HG02610 (cell line): ENCODE results near the gene DNAH3.

ENCODE experiments used
- ATAC-seq: cut with Tn5 transposase; IDR thresholded peaks from one replicate; pipeline ENCODE4 v1.9.1; 2021; ENCODE audit warnings: mild to moderate bottlenecking, moderate library complexity; ENCODE audit not compliant: unreplicated experiment

DNAH3 gene

GRCh38 chr16:20916942-20917341, 233.7 kb downstream of the DNAH3 start:
- no peak for ATAC-seq

DNA sequence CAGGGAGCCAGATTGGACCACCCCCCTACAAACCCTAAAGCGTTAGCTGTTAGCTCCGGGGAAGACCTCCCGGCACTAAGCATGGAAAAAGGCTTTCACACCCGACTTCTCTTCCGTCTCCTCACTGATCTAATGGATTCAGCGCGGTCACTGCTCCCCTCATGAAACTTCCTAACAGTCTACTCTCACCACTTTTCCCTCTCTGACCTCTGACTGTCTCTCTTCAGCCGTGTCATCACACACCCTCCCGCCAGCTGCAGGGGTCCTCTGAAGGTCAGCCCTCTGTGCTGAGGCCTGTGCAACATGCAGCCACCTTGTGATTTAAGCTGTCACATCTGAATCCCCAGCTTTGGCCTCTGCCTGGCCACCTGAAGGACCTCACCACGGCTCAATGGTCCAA, 234.4 kb downstream of the DNAH3 start:
- ATAC-seq: no peak

DNA sequence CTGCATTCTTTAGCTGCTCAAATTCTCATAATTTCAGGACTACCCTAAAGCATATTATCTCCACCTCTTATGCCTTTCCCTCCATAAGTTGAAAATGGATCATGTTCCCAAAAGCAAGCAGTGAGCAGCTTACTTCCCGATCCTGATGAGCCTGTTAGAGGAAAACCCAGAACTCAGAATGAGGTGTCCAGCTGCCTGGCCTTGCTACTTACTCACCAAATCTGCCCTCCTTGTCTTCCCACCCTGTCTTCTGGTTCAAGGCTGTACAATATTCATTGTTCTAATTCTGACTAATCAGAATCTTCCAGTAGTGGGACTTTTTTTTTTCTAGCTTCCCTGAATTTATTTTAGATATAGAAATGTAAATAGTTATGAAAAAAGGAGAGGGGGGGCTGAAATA, 239.3 kb downstream of the DNAH3 start:
- ATAC-seq: no peak

DNA sequence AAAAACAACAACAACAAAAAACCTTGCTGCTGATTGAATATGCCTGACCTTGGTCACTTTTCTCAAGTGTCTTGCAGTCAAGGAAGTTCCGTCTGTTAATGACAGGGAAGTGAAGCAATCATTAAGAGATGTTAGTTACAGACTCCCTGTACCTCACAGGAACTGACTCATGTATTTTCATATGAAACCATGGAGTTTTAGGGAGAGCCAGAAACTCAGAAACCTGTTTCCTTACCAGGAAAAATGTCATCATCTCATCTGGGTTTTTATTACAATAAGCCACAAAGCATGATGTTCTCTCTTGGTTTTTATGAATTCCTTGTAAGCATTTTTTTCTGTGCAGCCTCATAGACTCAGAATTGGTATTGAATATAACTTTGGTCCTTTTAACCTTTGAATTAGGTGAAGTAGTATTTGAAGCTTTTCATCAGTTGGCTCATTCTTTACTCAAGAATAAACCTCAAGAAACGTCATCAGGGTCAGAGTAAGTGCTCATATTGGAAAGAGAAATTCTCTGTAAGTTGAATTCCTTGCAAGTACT, 239.8 kb downstream of the DNAH3 start:
- ATAC-seq: no peak

GRCh38 chr16:20906341-20907255, 244.0 kb downstream of the DNAH3 start:
- ATAC-seq: no peak

DNA sequence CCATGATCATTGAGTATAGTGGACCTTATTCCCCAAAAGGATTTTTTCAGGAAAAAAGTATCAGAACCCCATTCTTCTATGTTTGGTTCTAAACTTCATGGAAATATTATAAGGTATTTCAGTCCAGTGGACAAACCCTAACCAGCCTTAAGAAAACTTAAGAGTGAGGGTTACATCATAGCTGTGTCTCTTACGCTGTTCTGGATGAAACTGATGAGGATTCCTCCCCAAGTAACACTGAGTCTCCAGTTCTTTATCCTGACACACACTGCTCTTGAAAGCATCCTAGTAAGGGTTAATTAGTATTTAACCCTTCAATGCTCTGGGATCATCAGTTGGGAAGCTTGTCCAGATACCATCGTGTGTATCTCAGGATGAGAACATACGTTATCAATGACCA, 245.1 kb downstream of the DNAH3 start:
- no peak for ATAC-seq

GRCh38 chr16:20904507-20905081, 246.1 kb downstream of the DNAH3 start:
- ATAC-seq: no peak

DNA sequence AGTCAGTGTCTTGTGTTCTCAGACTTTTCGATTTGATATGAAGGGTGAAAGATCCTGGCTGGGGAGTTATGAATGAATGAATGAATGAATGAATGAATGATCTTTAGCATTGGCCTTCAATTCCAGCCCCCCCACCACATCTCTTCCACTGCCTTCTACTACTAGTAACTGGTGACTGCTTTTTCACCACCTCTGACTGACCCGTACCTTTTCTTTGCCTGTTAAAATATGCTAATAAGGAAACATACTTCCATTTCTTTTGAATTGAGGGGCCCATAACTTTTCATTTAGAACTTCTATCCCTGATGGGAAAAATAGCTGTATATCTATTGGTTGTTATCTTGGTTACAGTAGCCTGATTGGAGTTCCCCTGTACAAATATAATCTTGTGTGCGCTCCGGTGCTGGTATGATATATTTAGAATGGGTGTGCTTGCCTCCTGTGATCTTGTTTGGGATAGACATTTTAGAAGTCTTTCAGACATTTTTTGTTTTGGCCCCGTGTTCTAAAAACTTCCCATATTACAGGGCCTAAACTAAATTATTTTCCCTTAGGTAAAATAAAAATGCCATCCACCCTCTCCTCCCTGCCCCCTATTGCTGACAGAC, 246.6 kb downstream of the DNAH3 start:
- no peak for ATAC-seq

DNA sequence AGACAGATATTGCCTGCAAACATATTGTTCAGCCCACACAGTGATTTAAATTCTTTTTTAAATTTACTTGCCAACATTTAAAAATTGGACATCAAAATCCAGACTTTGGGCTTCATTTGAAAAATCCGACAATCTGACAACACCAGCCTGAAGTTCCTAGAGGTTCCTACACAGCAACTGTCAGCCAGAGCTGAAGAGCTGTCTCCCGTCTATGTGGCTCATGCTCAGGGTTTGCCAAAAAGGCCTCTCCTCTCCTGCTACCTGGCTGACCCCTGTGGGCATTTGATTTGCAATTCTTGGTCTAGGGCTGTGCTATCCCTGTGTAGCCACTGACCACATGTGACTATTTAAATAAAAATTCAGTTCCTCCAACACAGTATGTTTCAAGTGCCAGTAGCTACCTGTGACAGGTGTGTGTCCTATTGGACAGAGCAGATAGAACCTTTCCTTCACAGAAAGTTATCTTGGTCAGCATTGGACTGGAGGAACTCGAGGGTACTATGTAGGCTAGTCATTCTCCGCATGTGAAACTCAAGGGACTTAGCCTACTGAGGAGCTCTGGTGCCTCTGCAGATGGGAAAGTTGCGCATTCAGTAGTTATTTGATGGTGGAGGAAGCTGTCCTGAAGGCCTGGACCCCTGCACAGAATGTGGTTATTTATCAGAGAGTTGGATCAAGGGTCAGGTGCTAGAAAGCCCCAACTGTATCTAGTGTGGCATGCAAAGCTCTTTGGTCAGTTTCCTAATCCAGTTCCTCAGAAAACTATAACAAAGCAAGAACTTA, 247.3 kb downstream of the DNAH3 start:
- no peak for ATAC-seq

GRCh38 chr16:20902426-20902825, 248.2 kb downstream of the DNAH3 start:
- no peak for ATAC-seq

- no peak for ATAC-seq
Measured at GRCh38 chr16:20901436-20902112, 249.1 kb downstream of the DNAH3 start.

DNA sequence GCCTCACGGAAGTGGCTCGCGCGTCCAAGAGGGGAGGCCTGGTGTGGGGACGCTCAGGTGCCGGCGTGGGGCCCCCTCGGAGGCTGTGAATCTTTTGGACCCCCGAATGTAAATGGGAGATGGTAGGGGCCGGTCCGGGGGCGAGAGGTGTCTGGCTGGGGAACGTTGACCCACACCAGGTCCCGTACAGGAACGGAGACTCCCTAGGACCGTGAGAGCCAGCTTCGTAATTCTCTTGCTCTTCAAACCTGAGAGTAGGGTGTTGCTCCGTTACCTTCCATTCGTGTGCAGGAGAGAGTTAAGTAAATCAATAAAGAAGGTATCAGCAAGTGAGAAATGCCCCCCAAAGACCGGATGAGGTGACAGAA, 249.6 kb downstream of the DNAH3 start:
- ATAC-seq: no peak

DNA sequence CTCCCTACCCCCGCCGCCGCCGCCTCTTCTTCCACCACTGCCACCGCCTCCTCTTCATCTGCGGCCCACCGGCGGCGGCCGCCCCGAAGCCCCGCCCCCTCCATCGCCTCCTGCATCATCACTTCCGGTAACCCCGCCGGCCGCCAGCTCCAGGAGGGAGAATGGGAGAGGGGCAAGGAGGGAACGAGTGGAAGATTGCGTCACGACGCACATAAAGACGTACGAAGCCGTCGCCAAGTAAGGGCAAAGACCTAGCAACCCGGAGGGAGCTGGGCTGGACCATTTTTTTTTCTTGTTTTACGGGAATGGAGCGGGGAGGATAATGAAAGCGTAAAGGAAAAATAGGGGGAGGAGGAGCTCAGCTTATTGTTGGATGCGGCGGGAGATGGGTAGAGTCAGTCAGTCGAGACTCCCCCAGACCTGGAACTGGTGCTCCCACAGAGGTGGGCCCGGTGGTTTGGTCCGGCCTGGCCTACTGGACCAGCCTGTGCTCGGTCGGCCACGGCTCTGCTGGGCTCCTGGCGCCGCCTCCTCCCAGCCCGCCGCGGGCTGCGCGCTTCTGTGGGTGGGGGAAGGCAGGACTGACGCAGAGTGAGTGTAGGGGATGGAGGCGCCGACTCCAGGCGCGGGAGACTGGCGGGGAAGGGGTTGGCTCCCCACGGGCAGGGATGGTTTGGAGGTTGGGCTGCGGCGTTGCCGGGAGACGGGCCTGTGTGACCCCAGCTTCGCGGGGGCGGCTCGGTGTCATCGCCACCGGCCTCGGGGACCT, 250.2 kb downstream of the DNAH3 start, which contains the start of the genes DCUN1D3 and LYRM1:
Gene DCUN1D3 (minus strand): TSS at position 60 of the 769 bp plus-strand sequence. CDS start 37,820 bp downstream, outside the sequence.
Gene LYRM1 (plus strand): TSS at position 473 of the 769 bp plus-strand sequence. CDS start 14,785 bp downstream, outside the sequence.
- ATAC-seq: peak; percentile 75

GRCh38 chr16:20899477-20900298, 251.0 kb downstream of the DNAH3 start:
- no peak for ATAC-seq

DNA sequence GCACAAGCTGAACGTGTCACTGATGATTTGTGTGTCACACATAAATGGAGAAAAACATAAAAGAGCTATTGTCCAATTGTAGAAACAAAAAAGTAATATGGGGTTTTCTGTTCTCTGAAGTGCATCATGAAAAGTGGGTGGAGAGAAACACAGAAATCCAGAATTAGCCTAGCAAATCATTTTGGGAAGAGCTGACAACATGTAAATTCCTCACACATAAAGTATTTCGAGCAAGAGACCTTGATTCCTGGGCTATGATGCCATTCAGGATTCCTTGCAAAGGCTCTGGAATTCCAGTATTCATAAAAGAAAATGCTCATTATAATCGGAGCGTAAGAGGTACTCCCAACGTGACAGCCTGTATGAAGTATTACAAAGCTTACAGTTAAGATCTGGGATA, 251.6 kb downstream of the DNAH3 start:
- no peak for ATAC-seq

- ATAC-seq: no peak
Measured at GRCh38 chr16:20897922-20898321, 252.7 kb downstream of the DNAH3 start.

DNA sequence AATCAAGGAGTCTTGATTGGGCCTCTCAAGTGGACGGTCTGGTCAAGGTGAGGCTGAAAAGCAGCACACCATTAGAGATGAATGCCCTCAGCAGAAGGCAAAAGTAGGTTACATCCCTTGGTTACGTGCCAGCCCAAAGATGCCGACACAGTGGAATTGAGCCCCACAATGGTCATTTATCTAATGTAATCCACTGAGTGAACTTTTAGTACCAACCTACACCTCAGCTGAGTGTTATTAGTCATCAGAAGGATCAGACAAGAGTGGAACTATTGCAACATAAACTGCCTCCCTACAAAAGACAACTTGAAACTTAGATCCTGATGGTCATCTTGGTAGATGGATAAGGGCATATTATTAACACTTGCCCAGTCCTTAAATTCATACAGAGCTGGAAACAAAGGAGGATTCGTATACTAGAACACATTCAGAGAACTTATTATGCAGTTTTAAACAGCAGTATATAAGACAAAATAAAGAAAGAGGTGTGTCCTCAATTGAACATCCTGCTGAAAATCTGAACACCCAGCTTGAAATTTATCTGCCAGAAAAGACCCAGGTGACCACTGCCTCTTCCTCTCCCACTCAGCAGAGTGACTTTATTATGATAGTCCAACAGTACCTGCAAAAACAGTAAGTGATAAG, 253.3 kb downstream of the DNAH3 start:
- no peak for ATAC-seq

GRCh38 chr16:20894388-20894787, 256.3 kb downstream of the DNAH3 start:
- no peak for ATAC-seq
